ENCODE measurements around the gene ZSCAN5A. TPM values are rescaled to one million over a fixed set of nuclear protein-coding genes. Genes with fewer than 3 reads are reported as not detected.

Gene ZSCAN5A
- total RNA-seq, result 6.0 and 6.7 TPM in 2 replicates

GRCh38 chr19:56314381-56315076, at the start of gene ZSCAN5A:
TSS of gene ZSCAN5A (minus strand) at chr19:56314839. CDS start at chr19:56225046, 89,793 bp downstream.

GRCh38 chr19:56272161-56272798, 42.4 kb downstream of the ZSCAN5A start, which contains the start of gene EDDM13:
TSS of gene EDDM13 (plus strand) at chr19:56272748. CDS start at chr19:56272835, 87 bp downstream.

GRCh38 chr19:56201973-56202372, 112.7 kb downstream of the ZSCAN5A start, which contains the start of gene ZSCAN5C:
TSS of gene ZSCAN5C (plus strand) at chr19:56202273. CDS start at chr19:56205914, 3,641 bp downstream.

DNA sequence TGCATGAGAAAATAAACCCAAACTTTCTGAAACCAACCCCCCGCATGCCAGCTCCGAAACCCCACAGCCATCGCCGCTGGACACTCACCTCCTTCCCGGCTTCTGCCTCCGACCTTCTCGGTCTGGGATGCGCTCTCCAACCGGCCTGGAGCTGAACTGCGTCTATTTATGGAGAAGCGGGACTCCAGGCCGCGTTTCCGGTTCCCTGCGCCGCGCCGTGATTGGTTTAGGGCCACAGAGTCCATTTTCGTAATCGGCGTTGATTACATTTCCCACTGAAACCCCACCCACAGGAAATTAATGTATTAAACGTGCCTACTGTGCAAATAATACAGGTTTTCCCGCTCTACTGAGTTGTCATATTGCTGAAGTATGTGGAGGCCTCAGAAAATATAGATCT, 117.0 kb downstream of the ZSCAN5A start, which contains the start of gene ZSCAN5B:
ZSCAN5B (minus strand) TSS at position 138 of the 400 bp plus-strand sequence. CDS start 4,731 bp downstream, outside the sequence.

DNA sequence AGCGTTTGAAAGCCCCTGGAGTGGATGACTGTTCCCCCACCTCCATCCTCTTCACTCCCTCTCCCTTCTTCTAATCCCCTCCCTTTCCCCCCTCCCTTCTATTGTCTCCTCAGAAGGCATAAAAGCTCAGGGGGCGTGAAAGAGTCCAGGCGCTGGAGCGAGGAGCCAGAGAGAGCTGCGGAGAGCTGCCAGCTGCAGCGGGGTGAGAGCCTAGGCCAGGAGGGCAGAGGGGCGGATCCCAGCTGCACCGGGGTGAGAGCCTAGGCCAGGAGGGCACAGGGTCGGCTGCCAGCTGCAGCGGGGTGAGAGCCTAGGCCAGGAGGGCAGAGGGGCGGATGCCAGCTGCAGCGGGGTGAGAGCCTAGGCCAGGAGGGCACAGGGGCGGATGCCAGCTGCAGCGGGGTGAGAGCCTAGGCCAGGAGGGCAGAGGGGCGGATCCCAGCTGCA, 138.8 kb downstream of the ZSCAN5A start, which contains the start of gene GALP:
GALP (plus strand) TSS at position 148 of the 447 bp plus-strand sequence. CDS start 1,101 bp downstream, outside the sequence.

Other genes with a start within 250 kb of the ZSCAN5A start
- 19.6 and 20.2 TPM in 2 replicates for gene ZNF787, start 193.5 kb downstream of the ZSCAN5A start, total RNA-seq
- 8.2 and 9.7 TPM in 2 replicates for gene ZNF444, start 173.6 kb downstream of the ZSCAN5A start, total RNA-seq
- gene GALP, start 138.8 kb downstream of the ZSCAN5A start, total RNA-seq, result not detected in 2 replicates
- not detected in 2 replicates for gene ZSCAN5B, start 117.1 kb downstream of the ZSCAN5A start, total RNA-seq
- gene ZSCAN5C, start 112.6 kb downstream of the ZSCAN5A start, total RNA-seq, result not detected in 2 replicates
- gene EDDM13, start 42.1 kb downstream of the ZSCAN5A start, total RNA-seq, result not detected in 2 replicates
- 2.0 and 2.8 TPM in 2 replicates for gene ZNF582, start 78.7 kb upstream of the ZSCAN5A start, total RNA-seq
- gene ZNF583, start 89.5 kb upstream of the ZSCAN5A start, total RNA-seq, result 4.0 and 9.2 TPM in 2 replicates
- gene ZNF667, start 162.5 kb upstream of the ZSCAN5A start, total RNA-seq, result 3.6 and 6.3 TPM in 2 replicates
- gene ZNF471, start 193.0 kb upstream of the ZSCAN5A start, total RNA-seq, result 3.3 and 4.7 TPM in 2 replicates
- gene ZFP28, start 224.1 kb upstream of the ZSCAN5A start, total RNA-seq, result 5.5 and 6.6 TPM in 2 replicates